GM19452 (cell line): ENCODE results near the gene TMEM134.

Experiments
- ATAC-seq: cut with Tn5 transposase; IDR thresholded peaks from one replicate; pipeline ENCODE4 v1.9.1; 2021; ENCODE audit not compliant: unreplicated experiment

TMEM134 gene

GRCh38 chr11:67500831-67501715 lies 32.0 kb upstream of the TMEM134 start:
- no peak for ATAC-seq

GRCh38 chr11:67500484-67500821 lies 31.4 kb upstream of the TMEM134 start:
- ATAC-seq = no peak

DNA sequence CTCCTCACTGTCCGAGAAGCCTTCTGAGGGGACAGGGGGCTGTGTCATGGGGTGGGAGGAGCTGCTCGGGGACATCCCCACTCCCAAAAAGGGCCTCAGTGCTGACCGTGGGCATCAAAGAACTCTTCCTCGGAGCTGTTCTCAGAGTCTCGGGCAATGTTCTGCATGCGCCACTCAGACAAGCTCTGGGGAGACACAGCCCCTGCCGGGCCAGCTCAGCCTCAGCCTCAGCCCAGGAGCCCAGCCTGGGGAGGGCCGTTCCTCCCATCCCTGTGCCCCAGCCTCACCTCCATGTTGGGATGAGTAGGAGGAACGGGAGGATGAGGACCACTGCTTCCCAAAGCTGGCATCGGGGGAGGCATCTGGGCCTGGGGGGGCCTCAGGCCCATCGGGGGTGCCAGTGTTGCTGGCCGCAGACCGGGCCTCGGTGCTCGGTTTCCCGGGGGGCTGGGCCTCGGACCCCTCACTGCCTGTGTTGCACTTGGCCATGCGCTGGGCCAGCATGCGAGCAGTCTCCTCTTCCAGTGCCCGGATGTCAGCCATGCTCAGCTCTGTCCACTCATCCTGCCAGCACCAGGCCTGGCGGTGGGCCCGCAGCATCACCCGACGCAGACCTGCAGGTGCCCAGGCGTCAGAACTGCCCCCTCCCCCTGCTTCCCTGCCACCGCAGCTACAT lies 30.9 kb upstream of the TMEM134 start:
- ATAC-seq = no peak

DNA sequence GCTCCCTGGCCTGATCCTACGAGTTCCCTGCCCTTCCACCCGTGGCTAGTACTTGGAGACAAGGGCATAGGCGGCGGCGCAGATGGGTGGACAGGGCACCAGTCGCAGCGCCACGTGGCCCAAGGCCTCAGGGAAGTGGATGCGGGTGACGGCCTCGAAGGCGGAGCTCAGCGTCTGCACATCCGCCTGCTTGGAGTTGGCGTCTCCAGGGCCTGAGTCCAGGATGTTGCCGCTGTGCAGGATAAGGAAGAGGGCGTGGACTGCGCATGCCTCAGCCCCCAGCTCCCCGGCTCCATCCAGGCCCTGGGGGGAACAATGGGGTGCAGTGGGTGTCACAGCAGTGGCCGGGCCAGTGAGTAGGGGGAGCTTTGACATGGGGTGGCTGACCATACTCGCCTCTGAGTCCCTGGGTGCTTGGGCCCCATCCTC lies 29.5 kb upstream of the TMEM134 start:
- ATAC-seq = no peak

DNA sequence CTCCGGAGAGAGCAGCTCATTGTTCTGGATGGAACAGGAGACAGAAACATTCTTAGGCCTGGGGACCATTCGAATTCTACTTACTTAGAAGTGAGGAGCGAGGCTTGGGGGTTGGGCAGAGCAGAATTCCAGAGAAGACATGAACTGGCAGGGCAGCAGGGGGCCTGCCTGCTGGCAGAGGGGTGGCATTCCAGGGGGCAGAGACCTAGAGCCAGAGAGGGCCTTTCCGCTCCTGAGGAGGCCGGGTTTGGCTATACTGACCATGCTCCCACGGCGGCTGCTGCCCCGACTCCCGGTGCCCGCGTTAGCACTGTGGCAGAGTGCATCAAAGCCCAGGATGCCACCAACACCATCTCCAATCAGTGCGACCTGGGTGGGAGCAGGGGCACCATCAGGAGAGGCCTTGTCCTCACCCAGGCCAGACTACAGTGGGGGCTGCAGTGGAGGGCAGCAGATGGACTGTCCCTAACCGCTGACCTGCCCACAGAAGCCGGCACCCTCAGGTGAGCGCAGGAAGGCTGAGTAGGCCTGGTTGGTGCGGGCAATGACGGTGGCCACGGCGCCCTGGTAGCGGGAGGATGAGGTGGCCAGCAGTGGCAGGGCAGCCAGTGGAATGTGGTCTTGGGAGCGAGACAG lies 28.7 kb upstream of the TMEM134 start:
- ATAC-seq = no peak

GRCh38 chr11:67496113-67496512 lies 27.1 kb upstream of the TMEM134 start:
- no peak for ATAC-seq

- no peak for ATAC-seq
Observed at GRCh38 chr11:67495234-67496005, 26.4 kb upstream of the TMEM134 start.

DNA sequence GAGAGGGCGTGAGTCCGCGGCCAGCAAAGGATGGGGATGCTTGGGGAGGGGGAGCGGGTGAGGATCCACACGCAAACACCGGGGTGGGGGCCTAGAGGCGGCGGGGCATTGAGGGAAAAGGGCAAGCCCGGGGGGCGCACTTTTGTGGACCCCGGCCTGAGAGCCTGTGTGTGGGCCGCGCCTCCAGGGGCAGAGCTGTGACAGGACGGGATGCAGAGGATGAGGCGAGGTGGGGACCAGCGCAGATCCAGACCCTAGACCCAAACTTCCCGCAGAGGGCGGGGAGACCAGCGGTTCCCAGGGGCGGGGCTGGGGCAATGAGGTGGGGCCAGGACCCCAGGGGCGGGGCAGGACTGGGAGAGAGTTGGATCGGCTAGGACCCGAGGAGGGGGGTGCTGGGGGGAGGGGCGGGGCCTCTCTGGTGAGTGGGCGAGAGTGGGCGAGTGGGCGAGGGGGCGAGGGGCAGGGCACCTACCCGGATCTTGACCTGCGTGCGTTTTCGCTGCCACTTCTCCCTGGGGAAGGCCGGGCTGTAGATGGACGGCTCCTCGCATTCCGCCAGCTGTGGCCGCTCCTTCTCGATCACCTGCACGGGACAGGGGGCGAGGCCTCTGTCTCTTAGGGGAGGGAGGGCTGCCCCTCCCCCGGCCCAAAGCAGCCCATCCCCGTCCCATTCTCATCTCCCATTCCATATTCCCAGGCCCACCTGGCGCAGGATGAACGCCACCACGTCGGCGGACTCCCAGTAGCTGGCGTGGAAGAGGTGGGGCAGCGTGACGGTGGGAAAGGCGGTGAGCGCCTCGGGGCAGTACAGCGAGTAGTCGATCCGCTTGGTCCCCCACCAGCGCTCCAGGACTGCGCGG lies 25.6 kb upstream of the TMEM134 start:
- ATAC-seq = no peak

DNA sequence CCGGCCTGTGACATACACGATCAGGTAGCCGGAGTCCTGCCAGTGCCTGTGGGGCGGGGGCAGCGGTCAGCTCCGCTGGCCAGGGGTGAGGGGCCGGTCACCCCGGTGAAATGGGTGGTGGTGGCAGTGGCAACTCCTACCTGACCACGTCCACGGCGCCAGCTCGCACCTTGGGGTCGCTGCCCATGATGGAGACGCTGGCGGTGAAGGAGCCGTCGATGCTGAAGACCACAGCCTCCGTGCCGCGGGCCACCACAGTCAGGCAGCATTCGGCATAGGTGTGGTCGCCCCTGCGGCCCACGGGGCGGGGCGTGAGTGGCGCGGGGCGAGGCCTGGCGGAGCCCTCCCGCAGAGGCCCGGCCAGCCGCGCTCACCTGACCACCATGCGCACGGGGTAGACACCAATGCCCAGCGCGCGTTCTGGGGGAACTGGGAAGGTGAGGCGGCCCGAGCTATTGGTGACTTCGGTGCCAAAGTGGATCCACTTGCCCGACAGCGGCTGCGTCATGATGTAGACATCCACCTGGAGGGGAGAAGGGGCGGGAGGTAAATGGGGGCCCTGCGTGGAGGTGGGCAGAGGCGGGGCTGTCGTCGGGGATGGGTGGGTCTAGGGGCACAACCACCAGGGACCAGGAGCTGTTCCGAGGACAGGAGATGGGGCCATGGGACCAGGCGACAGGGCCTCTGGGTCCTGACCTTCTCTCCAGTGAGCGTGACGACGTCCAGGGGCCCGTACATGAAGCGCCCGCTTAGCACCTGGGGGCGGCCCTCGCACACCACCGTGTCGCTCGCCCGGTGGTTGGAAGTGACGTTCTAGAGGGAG lies 24.7 kb upstream of the TMEM134 start:
- no peak for ATAC-seq

- no peak for ATAC-seq
Observed at GRCh38 chr11:67492801-67493547, 23.9 kb upstream of the TMEM134 start.

DNA sequence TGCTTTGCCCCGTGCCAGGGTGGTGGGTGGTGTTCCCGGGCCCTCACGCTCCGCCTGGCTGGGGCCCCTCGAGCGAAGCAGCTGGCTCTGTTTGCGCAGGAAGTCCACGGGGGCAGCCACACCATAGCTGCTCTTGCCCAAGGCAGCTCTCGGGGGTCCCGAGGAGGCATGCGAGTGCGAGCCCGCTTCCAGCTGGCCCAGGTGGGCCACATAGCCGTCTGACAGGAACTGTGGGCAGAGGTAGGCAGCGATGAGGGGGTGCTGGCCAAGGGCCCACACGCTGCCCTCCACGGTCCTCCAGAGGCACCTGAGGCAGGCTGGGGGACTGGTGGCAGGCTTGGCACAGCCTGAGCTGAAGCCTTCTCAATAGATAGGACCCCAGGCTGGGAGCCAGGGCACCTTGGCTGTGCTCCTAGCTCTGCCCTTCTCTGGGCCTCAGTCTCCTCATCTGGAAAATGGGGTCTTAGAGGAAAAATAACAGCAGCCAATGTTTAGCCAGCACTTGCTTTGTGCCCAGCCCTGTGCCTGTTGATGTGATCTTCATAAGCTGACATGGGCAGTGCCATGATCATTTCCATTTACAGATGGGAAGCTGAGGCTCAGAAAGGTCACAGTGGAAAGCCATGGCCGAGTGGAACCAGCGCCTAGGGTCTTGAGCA lies 23.1 kb upstream of the TMEM134 start:
- no peak for ATAC-seq

- no peak for ATAC-seq
Observed at GRCh38 chr11:67491276-67492068, 22.4 kb upstream of the TMEM134 start.

GRCh38 chr11:67490727-67491065 lies 21.6 kb upstream of the TMEM134 start:
- no peak for ATAC-seq

GRCh38 chr11:67489885-67490726 lies 21.1 kb upstream of the TMEM134 start:
- ATAC-seq = no peak

DNA sequence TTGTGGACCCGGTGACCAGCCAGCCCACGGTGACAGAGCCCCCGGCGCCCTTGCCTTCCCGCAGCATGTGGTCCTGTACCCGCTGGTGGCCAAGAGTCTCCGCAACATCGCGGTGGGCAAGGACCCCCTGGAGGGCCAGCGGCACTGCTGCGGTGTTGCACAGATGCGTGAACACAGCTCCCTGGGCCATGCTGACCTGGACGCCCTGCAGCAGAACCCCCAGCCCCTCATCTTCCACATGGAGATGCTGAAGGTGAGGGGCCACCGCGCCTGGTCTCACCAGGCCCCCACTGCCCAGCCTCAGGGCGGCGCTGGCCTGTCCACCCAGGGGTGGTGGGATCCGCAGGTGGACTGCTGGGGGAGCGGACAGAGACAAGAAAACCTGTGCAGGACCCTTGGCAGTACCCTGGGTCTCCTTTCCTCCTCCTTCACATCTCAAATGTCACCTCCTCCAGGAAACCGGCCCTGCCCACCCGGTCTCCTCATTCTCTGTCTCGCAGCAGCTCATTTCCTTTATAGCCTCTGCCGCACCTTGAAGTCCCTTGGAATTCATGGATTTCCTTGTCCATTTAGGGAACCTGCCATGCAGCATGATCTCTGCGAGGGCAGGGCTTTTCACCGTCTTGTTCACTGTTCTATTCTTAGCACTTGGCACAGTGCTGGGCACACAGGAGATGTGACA lies 20.3 kb upstream of the TMEM134 start:
- no peak for ATAC-seq
